DND-41 (cell line): ENCODE data around the gene CCDC137.

Source experiments
- ATAC-seq: fragments of 200-7000 bp; cut with Tn5 transposase; 3 replicates; pipeline ENCODE4 v1.9.1; 2021; ENCODE audit warnings: low read depth; ENCODE audit not compliant: insufficient read depth
- DNase-seq: peaks from one replicate; pipeline ENCODE4 v3.0.0-alpha.2; 2020
- H2AFZ ChIP-seq: 2 replicates; pipeline ENCODE4 v1.6.0; 2012; ENCODE audit warnings: low read depth, low read length
- H3K27ac ChIP-seq: 2 replicates; pipeline ENCODE4 v1.5.1; 2012; ENCODE audit warnings: low read length, inconsistent platforms
- H3K27me3 ChIP-seq: fragments of 200-600 bp; sonication (generic); 2 replicates; pipeline ENCODE4 v1.6.0; 2012; ENCODE audit warnings: low read length, mild to moderate bottlenecking, inconsistent platforms; ENCODE audit not compliant: insufficient read depth, poor library complexity
- H3K36me3 ChIP-seq: 2 replicates; pipeline ENCODE4 v1.5.1; 2012; ENCODE audit warnings: low read length, inconsistent platforms; ENCODE audit not compliant: insufficient read depth
- H3K4me1 ChIP-seq: 2 replicates; pipeline ENCODE4 v1.5.1; 2012; ENCODE audit warnings: mild to moderate bottlenecking, low read length; ENCODE audit not compliant: insufficient read depth
- H3K4me2 ChIP-seq: 2 replicates; pipeline ENCODE4 v1.6.0; 2012; ENCODE audit warnings: mild to moderate bottlenecking, moderate library complexity, low read length, inconsistent platforms; ENCODE audit not compliant: insufficient read depth
- H3K4me3 ChIP-seq, 2 experiments: fragments of 200-600 bp in 1 of 2; shearing (Covaris generic) in 1 of 2; 2 replicates each; pipeline ENCODE4 v1.5.1; 2012 to 2016; ENCODE audit warnings: inconsistent platforms in 2 of 2, low read length in 2 of 2, mild to moderate bottlenecking in 2 of 2, low read depth in 1 of 2, moderate library complexity in 1 of 2
- H3K79me2 ChIP-seq: 2 replicates; pipeline ENCODE4 v1.6.0; 2012; ENCODE audit warnings: low read length, inconsistent platforms; ENCODE audit not compliant: insufficient read depth
- H3K9ac ChIP-seq: 2 replicates; pipeline ENCODE4 v1.6.0; 2012; ENCODE audit warnings: low read depth, mild to moderate bottlenecking, inconsistent platforms, low read length, moderate library complexity
- H3K9me3 ChIP-seq: 2 replicates; pipeline ENCODE4 v1.5.1; 2012; ENCODE audit warnings: low read length, moderate library complexity, mild to moderate bottlenecking, inconsistent platforms; ENCODE audit not compliant: insufficient read depth, severe bottlenecking
- H4K20me1 ChIP-seq: 2 replicates; pipeline ENCODE4 v1.6.0; 2012; ENCODE audit warnings: low read length; ENCODE audit not compliant: insufficient read depth
- EZH2 ChIP-seq: IDR thresholded peaks from 3 replicates; pipeline ENCODE4 v1.6.1; 2012; ENCODE audit warnings: borderline replicate concordance, low read depth, mild to moderate bottlenecking, moderate library complexity, low read length, inconsistent platforms; ENCODE audit not compliant: severe bottlenecking
- TF ChIP-seq, protein P1 (sequence below): IDR thresholded peaks from 2 replicates; pipeline ENCODE4 v1.5.1; 2012; ENCODE audit warnings: borderline replicate concordance, low read length, moderate library complexity, mild to moderate bottlenecking; ENCODE audit not compliant: poor library complexity, severe bottlenecking; ENCODE audit errors: extremely low read depth

The CCDC137 gene

DNA sequence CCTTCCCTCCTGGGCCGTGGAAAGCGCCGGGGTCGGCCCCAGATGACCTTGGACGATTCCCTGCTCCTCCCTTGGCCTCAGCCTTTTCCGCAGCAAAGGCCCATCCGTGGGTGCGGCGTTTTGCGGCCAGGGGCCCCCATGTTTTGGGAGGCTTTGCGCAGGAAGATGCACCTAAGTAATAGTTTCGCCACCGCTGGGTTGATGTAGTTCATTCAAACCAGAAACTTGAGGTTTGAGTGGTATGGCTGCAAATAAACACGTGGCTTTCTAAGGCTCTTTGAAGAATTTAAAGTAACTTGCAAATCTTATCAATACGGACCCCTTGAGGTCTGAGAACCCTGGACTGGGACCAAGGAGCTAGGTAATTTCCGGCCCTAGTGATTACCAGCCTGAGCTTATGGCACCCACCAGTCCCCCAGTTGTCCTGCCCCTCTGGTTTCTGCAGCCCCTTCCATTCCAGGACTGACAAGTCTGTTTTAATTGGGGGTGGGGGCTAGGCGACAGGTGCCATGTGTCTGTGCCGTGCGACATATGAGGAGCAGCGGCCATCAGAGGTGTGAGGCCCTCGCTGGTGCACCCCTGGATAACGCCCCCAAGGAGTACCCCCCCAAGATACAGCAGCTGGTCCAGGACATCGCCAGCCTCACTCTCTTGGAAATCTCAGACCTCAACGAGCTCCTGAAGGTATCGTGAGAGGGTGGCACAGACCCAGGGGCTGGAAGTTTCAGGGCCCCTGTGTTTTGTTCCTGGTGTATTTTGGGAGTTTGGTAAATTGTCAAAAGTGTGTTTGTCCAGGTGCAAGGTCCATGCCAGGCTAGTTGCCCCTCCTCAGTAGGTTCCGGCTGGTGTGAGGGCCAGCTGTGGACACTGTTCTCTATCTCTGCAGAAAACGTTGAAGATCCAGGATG, 37.5 kb downstream of the CCDC137 start:
- H3K27me3 ChIP-seq: no peaks in the 10 kb centered on the region
- H3K9me3 ChIP-seq: no peaks in the 10 kb centered on the region
- H3K4me2 ChIP-seq: peak overlapping the region; percentile 95
- TF ChIP-seq, protein P1, sequence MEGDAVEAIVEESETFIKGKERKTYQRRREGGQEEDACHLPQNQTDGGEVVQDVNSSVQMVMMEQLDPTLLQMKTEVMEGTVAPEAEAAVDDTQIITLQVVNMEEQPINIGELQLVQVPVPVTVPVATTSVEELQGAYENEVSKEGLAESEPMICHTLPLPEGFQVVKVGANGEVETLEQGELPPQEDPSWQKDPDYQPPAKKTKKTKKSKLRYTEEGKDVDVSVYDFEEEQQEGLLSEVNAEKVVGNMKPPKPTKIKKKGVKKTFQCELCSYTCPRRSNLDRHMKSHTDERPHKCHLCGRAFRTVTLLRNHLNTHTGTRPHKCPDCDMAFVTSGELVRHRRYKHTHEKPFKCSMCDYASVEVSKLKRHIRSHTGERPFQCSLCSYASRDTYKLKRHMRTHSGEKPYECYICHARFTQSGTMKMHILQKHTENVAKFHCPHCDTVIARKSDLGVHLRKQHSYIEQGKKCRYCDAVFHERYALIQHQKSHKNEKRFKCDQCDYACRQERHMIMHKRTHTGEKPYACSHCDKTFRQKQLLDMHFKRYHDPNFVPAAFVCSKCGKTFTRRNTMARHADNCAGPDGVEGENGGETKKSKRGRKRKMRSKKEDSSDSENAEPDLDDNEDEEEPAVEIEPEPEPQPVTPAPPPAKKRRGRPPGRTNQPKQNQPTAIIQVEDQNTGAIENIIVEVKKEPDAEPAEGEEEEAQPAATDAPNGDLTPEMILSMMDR: no peak
- TF ChIP-seq EZH2: no peak
- ATAC-seq: no peak
- peak overlapping the region; percentile 86 for H3K27ac ChIP-seq
- DNase-seq: no peak
- H3K79me2 ChIP-seq: peaks cover 66% of the 10 kb centered on the region
- H3K9ac ChIP-seq: peak overlapping the region; percentile 95
- peaks cover 60% of the 10 kb centered on the region for H4K20me1 ChIP-seq
- peak overlapping the region; percentile 77 for H2AFZ ChIP-seq
- peaks cover 70% of the 10 kb centered on the region for H3K36me3 ChIP-seq
- H3K4me1 ChIP-seq: peaks cover 38% of the 10 kb centered on the region
- peak overlapping the region; percentile 71 to 98 for H3K4me3 ChIP-seq

DNA sequence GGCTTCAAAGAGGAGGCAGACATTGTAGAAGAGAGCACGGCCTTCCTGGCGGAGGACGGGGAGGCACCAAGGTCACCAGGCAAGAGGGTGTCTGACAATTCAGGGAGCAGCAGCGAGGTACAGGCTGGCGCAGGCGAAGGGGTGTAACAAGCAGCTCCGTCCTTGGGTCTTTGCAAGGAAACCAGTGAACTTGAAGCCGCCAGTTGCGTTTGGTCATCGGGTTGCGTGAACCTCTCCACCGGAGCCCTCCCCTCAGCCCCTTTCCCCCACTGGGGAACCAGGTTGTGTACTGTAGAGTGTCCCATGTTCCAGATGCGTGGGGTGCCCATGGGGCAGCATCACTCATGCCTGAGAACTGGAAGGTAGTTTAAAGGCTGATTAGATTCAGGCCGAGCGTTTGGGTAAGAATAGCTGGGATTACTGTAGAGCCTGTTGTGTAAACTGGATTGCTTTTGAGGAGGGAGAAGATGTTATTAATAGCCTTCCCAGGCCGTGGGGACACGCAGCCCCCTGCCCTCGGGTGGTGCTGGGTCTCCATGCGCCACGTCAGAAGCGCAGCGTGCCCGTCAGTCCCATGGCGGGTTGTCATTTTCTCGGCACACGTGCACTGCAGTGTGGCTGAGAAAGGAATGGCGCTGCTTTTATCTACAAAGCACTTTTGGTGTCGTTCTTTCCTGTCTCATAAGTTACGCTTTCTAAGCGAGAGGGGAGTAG, 39.1 kb downstream of the CCDC137 start:
- Histone ChIP-seq H3K4me2 (0 out of 2 replicates have a peak overlapping the region, but pooled peaks have one; percentile 11), H3K4me1 (peaks cover 38% of the 10 kb centered on the region), H4K20me1 (peaks cover 57% of the 10 kb centered on the region), H3K9ac (no peak overlapping the region), H3K27ac (no peak overlapping the region), H3K9me3 (no peaks in the 10 kb centered on the region), H3K4me3 (no peak overlapping the region), H3K27me3 (no peaks in the 10 kb centered on the region), H3K36me3 (peaks cover 64% of the 10 kb centered on the region), H3K79me2 (peaks cover 54% of the 10 kb centered on the region), H2AFZ (no peak overlapping the region)
- no peak for TF ChIP-seq EZH2
- TF ChIP-seq, protein P1: no peak
- DNase-seq (no peak), ATAC-seq (no peak)

DNA sequence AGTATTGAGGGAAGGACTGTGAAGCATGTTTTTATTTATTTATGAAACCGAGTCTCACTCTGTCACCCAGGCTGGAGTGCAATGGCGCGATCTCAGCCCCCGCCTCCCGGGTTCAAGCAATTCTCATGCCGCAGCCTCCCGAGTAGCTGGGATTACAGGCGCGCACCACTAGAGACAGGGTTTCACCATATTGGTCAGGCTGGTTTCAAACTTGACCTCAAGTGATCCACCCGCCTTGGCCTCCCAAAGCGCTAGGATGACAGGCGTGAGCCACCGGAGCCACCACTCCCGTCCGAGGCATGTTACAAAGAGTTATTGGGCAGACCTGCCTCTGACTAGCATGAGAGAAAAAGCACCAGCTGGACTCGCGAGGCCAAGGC, 39.7 kb downstream of the CCDC137 start:
- no peak overlapping the region for H3K27ac ChIP-seq
- H3K9ac ChIP-seq: no peak overlapping the region
- no peak overlapping the region for H3K4me2 ChIP-seq
- peaks cover 48% of the 10 kb centered on the region for H3K79me2 ChIP-seq
- no peak for DNase-seq
- no peak for TF ChIP-seq EZH2
- TF ChIP-seq, protein P1: no peak
- no peaks in the 10 kb centered on the region for H3K27me3 ChIP-seq
- H3K4me1 ChIP-seq: peaks cover 38% of the 10 kb centered on the region
- peaks cover 51% of the 10 kb centered on the region for H4K20me1 ChIP-seq
- H2AFZ ChIP-seq: no peak overlapping the region
- H3K4me3 ChIP-seq: no peak overlapping the region
- no peak for ATAC-seq
- H3K36me3 ChIP-seq: peaks cover 59% of the 10 kb centered on the region
- no peaks in the 10 kb centered on the region for H3K9me3 ChIP-seq
